NCI-H2227 (cell line): ENCODE measurements around the gene HJURP.
"Not testable (repeated sequence)": the region's sequence is repeated elsewhere in the genome, so short reads cannot be mapped to it uniquely, and the experiment has no call there.

Experiments used
- DNase-seq: peaks from one replicate; lab custom pipeline; 2025; ENCODE audit not compliant: unreplicated experiment; lab: John Stamatoyannopoulos, UW

Gene HJURP, protein sequence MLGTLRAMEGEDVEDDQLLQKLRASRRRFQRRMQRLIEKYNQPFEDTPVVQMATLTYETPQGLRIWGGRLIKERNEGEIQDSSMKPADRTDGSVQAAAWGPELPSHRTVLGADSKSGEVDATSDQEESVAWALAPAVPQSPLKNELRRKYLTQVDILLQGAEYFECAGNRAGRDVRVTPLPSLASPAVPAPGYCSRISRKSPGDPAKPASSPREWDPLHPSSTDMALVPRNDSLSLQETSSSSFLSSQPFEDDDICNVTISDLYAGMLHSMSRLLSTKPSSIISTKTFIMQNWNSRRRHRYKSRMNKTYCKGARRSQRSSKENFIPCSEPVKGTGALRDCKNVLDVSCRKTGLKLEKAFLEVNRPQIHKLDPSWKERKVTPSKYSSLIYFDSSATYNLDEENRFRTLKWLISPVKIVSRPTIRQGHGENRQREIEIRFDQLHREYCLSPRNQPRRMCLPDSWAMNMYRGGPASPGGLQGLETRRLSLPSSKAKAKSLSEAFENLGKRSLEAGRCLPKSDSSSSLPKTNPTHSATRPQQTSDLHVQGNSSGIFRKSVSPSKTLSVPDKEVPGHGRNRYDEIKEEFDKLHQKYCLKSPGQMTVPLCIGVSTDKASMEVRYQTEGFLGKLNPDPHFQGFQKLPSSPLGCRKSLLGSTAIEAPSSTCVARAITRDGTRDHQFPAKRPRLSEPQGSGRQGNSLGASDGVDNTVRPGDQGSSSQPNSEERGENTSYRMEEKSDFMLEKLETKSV

DNA sequence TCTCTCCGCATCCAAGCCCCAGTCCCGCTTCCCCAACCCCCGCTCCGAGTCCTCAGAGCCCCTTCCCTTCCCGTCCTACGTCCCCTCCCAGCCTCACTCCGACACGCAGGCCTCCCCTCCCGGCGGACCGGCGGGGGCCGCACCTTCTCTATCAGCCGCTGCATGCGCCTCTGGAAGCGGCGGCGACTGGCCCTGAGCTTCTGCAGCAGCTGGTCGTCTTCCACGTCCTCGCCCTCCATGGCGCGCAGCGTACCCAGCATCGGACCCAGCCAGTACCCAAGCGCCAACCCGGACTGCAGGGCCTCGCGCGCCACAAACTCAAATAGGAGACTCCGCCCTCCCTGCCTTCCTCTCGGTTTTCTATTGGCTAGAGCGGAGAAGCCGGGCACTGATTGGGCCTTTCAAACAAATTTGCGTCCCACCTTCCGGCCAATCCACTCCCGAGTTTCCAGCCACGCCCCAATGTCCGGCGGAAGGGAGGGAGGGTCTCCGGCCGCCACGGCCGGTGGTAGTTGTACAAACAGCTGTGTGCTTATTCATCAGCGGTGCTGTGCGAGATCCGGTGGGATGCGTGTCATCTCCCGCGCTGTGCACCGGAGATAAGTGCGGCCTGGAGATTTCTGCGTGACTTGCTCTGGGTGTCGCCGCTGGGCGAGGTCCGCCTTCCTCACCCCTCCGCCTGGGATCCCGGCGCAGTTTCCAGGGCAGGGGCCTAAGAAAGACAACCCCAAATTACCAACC, at the start of gene HJURP:
TSS of gene HJURP (minus strand) at position 295 of the 741 bp plus-strand sequence. CDS start at position 260, 35 bp downstream.
- DNase-seq, result peak; percentile 98

DNA sequence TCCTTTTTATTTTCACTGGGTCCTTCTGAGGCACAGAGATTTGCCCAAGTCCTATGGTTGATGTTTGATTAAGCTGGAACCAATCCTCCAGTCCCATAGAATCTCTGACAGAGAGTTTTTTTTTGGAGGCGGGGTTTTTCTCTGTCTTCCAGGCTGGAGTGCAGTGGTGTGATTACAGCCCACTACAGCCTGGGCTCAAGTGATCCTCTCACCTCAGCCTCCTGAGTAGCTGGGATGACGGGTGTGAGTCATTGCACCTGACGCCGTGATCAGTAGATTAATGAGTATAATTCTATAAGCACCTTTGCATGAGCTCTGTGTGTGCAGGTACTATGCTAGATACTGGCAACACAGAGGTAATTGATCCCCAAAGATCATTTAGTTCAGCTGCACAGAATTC, 47.5 kb upstream of the HJURP start:
- DNase-seq, result no peak

DNA sequence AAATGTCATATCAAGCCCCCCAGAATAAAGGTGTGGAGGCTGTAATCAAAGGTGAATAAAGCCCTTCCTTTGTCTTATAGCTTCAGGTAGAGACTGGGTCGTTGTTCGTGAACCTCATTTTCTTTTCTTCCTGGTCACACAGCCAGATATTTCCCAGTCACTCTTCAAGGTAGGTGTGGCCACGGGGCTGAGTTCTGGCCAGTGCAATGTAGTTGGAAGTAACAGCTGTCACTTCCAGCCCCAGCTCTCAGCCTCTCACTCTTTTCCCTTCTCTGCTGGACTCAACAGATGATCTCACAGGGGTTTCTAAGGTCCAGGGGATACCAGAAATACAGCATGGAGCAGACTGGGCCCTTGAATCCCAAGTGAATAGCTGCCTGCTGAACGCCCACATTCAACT, 47.0 kb upstream of the HJURP start:
- no peak for DNase-seq

DNA sequence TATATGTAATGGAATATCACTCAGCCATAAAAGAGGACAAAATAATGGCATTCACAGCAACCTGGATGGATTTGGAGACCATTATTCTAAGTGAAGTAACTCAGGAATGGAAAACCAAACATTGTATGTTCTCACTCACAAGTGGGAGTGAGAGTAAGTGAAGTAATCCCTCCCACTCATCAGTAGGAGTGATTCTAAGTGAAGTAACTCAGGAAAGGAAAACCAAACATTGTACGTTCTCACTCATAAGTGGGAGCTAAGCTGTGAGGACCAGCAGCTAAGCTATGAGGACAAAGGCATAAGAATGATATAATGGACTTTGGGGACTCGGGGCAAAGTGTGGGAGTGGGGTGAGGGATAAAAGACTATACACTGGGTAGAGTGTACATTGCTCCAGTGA, 41.9 kb upstream of the HJURP start:
- not testable (repeated sequence) for DNase-seq

DNA sequence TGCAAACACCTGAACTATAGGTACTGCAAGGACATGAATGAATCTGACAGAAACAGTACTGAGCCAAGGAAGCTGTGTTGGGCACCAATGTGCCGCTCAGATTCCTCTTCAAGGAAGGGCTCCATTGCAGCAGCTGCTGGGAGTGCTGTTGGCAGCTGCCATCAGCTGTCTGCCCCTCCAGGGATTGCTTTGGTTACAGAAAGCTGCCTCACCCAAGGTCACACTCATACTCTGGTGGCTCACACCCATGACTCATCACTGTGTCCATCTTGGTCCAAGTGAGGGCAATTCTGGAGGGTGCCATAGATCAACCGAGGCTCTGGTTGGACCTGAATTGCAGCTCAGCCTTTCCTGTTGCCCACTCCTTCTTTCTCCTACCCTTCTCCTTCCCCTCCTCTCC, 38.5 kb upstream of the HJURP start:
- DNase-seq, result no peak

DNA sequence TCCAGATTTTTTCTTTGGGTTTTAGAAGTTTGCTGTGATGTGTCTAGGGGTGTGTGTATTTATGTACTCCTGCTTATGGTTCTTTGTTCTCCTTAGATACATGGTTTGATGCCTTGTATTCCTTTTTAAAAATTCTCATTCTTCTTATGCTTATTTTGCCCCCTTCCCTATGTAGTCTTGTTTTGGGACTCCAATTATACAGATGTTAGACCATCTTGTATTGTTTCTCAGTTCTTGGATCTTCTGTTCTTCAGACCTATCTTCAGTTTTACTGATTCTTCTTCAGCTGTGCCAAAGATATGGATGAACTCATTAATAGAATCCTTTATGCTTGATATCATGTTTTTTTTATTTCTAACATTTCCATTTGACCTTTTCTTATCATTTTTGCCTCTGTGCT, 28.0 kb upstream of the HJURP start:
- DNase-seq, result no peak

DNA sequence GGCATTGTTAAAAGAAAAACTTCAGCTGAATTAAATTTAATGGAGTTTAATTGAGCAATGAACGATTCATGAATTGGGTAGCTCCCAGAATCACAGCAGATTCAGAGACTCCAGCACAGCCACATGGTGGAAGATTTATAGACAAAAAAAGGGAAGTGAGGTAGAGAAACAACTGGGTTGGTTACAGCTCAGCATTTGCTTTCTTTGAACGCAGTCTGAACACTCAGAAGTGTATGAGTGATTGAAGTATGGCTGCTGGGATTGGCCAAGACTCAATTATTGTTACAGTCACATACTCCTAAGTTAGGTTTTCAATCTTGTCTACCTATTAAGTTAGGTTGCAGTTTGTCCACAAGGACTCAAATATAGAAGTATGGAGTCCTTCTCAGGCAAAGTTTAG, 17.8 kb upstream of the HJURP start:
- not testable (repeated sequence) for DNase-seq

DNA sequence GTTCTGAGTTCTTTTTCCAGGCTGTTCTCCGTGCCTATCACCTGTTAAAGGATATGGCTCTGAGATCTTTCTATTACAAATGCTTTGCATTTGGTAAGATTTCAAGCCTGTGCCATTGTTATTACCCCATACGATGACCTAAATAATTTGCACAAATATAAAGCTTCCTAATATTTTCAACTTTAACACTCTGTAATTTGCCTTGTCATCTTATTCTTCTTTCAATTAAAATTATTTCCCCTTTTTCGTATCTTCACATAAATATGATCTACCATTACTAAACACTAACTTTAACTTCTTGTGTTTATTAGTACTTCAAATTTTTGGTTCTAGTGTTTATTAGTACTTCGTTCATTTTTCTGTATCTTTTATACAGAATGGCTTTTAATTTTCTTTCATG, 17.1 kb upstream of the HJURP start:
- DNase-seq, result no peak

DNA sequence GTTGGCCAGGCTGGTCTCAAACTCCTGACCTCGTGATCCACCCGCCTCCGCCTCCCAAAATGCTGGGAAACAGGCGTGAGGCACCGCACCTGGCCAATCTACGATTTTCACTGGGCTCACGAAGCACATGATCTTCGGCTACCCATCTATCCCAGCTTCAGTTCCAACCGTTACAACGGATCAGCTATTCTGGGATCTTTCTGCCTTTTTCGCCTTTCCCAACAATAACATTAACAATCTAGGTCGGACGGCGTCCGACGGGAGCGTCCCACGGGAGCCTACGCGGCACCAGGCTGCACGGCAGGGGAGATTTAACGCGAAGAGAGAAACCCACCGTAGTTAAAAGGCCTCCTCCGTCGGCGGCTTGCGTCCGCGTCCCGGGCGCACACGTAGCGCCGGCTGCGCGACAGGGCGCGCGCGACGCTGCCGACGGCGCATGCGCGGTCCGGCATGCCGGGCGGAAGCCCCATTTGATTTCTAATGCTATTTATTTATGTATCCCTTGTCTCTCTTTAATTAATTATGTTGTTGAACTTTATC, 13.7 kb upstream of the HJURP start, which contains the start of gene MSL3B:
TSS of gene MSL3B (minus strand) at position 394 of the 540 bp plus-strand sequence.
- DNase-seq, result peak; percentile 90

DNA sequence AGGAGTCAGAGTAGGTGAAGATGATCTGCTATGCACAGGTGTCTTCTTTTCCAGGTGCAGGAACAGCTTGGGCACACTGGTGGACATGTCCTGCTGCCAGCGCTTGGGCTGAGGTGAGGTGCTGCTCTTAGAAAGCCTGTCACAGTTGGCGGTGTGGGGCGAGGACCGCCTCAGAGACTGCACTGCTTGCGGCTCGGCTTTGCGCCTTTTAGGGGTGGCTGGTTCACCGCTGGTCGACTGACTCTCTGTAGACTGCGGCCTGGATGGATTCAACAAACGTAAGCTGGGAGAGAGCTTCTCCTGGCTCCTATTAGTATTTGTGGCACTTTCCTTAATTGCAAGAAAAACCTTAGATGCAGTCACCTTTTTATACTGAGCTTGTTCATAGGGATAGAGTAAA, 12.1 kb upstream of the HJURP start:
- no peak for DNase-seq

DNA sequence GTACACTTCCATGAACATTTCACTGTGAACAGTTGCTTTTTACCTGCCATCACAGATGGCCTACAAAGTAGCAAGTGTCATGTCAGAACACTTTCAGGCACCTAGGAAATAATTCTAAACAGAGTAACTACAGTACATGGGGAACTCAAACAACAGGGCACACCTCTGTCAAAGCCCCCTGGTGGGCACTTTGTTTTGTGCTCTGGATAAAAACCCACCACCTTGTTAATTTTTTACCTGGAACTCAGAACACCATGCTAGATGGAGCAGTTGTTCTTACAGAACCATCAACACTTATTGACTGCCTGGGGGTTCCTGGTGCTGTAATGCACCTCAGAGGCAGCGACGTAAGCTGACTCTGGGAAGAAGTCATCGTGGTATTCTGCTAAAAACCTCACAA, 11.5 kb upstream of the HJURP start:
- no peak for DNase-seq

DNA sequence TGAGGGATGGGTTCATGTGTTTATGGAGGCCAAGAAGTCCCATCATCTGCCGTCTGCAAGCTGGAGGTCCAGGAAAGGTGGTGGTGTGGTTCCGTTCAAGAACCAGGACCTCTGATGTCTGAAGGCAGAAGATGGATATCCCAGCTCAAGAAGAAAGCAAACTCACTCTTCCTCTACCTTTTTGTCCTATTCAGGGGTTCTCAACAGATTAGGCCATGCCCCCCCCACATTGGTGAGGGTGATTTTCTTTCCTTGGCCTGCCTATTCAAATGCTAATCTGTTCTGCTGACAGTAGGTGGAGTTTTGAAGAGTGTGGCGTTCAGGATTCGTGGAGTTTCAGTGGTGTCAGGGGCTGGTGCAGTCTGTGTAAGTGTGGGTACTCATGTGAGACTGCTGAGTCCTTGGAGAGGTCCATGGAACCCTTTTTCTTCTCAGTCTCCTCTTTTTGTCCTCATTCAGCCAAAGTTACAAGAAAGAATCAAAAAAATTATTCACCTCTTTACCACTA, 8.0 kb upstream of the HJURP start:
- DNase-seq, result no peak

DNA sequence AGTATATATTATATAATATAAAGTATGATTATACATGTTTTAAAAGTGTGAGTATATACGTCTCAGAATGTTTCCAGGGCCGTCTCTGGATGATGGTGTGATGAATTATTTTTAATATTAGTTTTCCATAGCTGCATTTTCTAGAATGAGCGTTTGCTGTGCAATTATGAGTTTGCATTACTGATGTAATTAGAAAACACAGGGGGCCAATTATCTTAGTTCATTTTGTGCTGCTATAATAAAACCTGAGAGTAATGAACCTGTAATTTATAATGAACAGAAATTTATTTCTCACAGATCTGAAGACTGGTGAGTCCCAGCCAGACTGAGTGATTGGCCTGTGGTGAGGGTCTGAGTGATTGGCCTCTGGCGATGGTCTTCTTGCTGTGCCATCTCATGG, 4.0 kb upstream of the HJURP start:
- DNase-seq, result no peak

DNA sequence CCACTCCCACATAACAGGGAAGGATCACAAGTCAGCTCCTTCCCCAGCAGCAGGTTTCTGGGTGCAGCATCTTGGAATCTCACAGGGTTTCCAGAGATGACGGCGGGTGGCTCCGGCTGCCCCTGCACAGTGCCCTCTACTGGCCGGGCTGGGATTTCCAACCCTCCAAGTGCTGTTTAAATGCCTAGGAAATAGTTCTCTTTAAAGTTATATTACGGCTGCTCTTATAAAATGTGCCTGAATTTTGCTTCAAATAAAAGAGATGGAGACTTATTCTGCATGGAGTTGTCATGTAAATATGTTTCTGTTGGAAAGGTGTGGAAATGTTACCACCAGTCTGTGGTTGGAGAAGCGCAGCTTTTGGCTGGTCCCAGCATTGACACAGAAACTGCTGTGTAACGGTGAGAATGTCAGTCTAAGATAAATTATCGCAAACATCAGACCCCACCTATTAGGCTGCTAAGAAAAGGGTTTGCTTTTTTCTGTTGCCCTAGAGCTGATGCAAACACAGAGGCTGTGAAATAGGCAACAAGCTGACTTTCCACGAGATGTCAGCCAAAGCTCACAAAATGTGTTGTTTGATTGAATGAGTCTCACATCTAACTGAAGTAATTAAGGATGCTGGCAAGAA, 3.3 kb upstream of the HJURP start:
- no peak for DNase-seq

DNA sequence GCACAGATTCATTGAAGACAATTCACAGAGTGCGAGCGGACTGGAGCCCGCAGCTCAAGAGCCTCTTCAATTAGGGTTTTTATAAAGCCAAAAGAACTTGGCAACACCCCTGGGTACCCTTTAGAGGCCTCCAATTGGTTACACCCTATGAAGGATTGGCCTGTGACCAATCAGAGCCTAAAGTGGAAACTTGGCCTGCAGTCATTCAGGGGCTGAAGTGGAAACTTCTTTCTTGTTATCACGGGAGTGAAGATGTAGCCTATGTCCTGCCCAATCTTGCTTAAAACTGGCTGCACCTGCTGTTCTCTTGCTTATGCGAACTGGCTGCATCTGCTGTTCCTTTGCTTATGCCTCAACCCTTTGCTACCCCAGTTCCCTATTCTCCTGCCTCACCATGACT, 1.8 kb upstream of the HJURP start:
- no peak for DNase-seq

DNA sequence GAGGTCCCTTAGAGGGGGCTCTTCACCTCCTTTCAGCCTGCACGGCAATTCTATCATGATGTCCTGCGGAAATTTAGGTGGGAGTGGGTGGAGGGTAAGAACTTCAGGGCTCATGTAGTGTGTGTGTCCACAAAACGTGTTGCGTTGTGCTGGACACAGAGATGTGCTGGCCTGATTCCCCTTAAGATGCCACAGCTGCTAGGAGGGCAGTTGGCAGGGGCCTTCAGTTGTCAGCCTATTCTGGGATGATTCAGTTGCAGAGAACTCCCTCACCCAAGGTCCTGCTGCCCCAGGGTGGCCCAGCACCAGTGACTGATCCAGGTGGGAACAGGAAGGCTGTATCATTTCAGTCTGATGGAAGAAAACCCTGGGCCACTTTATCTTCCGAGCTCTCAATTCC, 1.0 kb upstream of the HJURP start:
- DNase-seq, result no peak

DNA sequence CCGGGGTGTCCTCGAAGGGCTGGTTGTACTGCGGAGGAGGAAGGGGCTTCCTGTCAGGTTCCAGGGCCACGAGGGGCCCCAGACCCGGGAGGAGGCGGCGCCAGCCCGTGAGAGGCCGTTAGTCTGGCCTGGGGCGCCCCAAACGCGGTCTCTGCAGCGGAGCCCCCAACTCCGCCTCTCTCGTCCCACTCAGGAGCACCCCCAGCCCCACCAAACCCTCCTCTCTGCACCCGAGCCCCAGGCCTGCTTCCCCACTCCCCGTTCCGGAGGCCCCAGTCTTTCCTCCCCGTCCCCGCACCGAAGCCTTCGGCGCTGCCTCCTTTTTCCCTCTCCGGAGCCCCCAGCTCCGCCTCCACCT, 473 bp downstream of the HJURP start:
- no peak for DNase-seq

DNA sequence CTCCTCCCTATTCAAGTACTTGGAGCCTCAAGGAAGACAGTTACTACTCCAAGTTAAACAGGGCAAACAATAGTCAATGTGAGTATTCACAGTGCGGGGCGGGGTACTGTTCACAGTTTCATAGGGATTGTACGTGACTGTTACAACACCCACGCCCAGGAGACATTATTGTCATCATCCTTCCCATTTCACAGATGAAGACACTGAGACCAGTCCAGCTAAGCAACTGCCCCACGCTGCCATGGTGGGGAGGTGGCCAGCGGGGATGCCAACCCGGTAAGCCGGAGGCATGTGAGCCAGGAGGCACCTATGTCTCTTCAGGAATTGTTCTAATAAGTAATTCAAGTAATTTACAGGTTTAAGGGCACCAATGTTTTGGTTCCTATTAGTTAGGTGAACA, 982 bp downstream of the HJURP start:
- DNase-seq, result no peak

DNA sequence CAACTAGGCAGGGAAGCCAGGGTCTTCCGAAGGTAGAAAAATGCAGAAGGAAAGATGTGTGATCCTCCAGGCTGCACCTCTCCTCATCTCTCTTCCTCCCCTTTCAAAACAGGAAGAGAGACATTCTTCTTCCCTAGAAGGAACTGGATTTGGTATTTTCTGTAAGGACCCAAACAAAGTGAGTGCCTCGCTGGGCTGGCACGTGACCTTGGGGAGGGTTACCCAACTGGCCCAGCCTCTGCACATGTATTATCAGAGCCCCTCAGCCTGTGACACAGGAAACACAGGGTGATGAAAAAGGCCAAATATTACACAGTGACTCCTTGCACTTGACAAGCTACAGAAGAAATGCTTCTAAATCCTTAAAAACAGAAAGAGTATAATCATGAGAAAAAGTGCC, 2.3 kb downstream of the HJURP start:
- no peak for DNase-seq

DNA sequence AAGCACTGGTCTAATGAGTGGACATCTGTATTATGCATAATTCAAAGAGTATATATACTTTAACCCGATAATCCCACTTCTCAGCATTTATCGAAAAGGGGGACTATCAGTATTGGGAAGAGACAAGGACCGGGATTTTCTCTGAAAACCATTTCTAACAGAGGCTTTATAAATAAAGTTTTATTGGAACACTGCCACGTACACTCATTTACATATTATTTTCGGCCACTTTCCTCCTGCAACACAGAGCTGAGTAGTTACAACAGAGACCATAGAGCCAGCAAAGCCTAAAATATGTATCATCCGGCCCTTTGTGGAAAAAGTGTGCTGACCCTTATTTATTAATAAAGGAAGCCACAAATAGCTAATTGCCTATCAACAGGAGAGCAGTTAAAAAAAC, 3.2 kb downstream of the HJURP start:
- no peak for DNase-seq

DNA sequence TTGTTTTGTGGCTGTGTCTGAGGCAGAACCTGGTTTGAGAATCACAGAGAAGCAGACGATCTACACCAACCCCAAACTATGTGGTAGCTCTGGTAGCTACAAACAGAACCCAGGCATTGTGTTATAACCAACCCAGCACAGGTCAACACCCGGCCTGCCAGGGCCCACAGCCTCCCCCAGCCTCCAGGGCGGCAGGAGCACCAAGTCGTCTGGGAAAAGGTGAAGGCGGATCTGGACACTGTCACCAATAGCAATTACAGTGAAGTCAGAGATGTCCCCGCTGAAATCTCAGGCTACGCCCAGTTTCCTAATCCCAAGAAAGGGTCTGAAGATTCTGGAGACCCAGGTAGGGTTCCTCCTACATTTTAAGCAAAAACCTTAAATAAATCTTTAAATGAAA, 3.6 kb downstream of the HJURP start:
- DNase-seq, result no peak
